Smooth muscle cell (in vitro differentiated cells): ENCODE results near the gene BUB1. TPM values are rescaled to one million over a fixed set of nuclear protein-coding genes. Genes with fewer than 3 reads are reported as not detected.
"Not testable (repeated sequence)": the region's sequence is repeated elsewhere in the genome, so short reads cannot be mapped to it uniquely, and the experiment has no call there.

Experiments
- DNase-seq: peaks from one replicate; lab custom pipeline; 2025; ENCODE audit not compliant: unreplicated experiment; lab: John Stamatoyannopoulos, UW
- H2AFZ ChIP-seq: fragments of 200-600 bp; sonication (generic); 2 replicates; pipeline ENCODE4 v1.6.0; 2016; ENCODE audit warnings: antibody characterized with exemption, low read depth, mild to moderate bottlenecking
- H3F3A ChIP-seq: fragments of 200-600 bp; sonication (generic); 2 replicates; pipeline ENCODE4 v1.6.0; 2017; ENCODE audit warnings: antibody characterized with exemption, low read depth
- H3K27ac ChIP-seq: fragments of 200-600 bp; sonication (generic); 2 replicates; pipeline ENCODE4 v1.5.1; 2016; ENCODE audit warnings: low read depth, mild to moderate bottlenecking
- H3K27me3 ChIP-seq: fragments of 200-600 bp; sonication (generic); 2 replicates; pipeline ENCODE4 v1.6.1; 2016; ENCODE audit warnings: low read depth, mild to moderate bottlenecking
- H3K36me3 ChIP-seq: fragments of 200-600 bp; sonication (generic); 2 replicates; pipeline ENCODE4 v1.5.1; 2016; ENCODE audit warnings: low read depth
- H3K4me1 ChIP-seq: fragments of 200-600 bp; sonication (generic); 2 replicates; pipeline ENCODE4 v1.5.1; 2016; ENCODE audit warnings: low read depth
- H3K4me2 ChIP-seq: fragments of 200-600 bp; sonication (generic); 2 replicates; pipeline ENCODE4 v1.6.0; 2016; ENCODE audit warnings: mild to moderate bottlenecking
- H3K4me3 ChIP-seq: fragments of 200-600 bp; sonication (generic); 2 replicates; pipeline ENCODE4 v1.5.1; 2016; ENCODE audit warnings: mild to moderate bottlenecking
- H3K79me2 ChIP-seq: fragments of 200-600 bp; sonication (generic); 2 replicates; pipeline ENCODE4 v1.6.0; 2016; ENCODE audit warnings: low read depth, mild to moderate bottlenecking
- H3K9ac ChIP-seq: fragments of 200-600 bp; sonication (generic); 2 replicates; pipeline ENCODE4 v1.6.0; 2016; ENCODE audit warnings: low read depth
- H3K9me3 ChIP-seq: fragments of 200-600 bp; sonication (generic); replicated peaks from 2 replicates; pipeline ENCODE4 v1.5.1; 2016; ENCODE audit warnings: low read depth
- H4K20me1 ChIP-seq: fragments of 200-600 bp; sonication (generic); 2 replicates; pipeline ENCODE4 v1.6.0; 2016; ENCODE audit warnings: low read depth
- WGBS: methylation state at CpG from one replicate; pipeline ENCODE4 v1.1.7; 2016; ENCODE audit warnings: low lambda C conversion rate; 5-methylcytosine and 5-hydroxymethylcytosine counted together
- polyA plus RNA-seq: library from polyadenylated mRNA; unstranded; fragments of >200 nt; fragmentation: Nextera tagmentation; extraction: Ambion mirVana; gene quantifications from 2 replicates; pipeline ENCODE4 v1.2.1, GENCODE V29; 2016
- total RNA-seq: library from RNA; depleted of rRNA; stranded (reverse); fragments of >200 nt; gene quantifications from 2 replicates; pipeline ENCODE4 v1.2.3, GENCODE V29; 2014
- TF ChIP-seq, protein P1 (sequence below): fragments of 200-600 bp; sonication (generic); IDR thresholded peaks from 2 replicates; pipeline ENCODE4 v1.5.1; 2017; ENCODE audit warnings: borderline replicate concordance, mild to moderate bottlenecking, antibody characterized with exemption; ENCODE audit not compliant: insufficient read depth, poor library complexity, severe bottlenecking

The BUB1 gene
- total and polyA plus RNA-seq, 2 experiments from 2014 or later, result 8.6 to 18.6 TPM

- Histone ChIP-seq H3K9ac (no peak overlapping the region), H4K20me1 (no peaks in the 10 kb centered on the region), H3K9me3 (no peaks in the 10 kb centered on the region), H3K4me2 (no peak overlapping the region), H3K4me1 (no peaks in the 10 kb centered on the region), H2AFZ (no peak overlapping the region), H3K79me2 (no peaks in the 10 kb centered on the region), H3K27ac (no peak overlapping the region), H3K36me3 (no peaks in the 10 kb centered on the region), H3K4me3 (no peak overlapping the region), H3K27me3 (no peaks in the 10 kb centered on the region), H3F3A (no peaks in the 10 kb centered on the region)
- 97% methylated on average over 1 of the region's 1 CpG for WGBS
- TF ChIP-seq, protein P1, sequence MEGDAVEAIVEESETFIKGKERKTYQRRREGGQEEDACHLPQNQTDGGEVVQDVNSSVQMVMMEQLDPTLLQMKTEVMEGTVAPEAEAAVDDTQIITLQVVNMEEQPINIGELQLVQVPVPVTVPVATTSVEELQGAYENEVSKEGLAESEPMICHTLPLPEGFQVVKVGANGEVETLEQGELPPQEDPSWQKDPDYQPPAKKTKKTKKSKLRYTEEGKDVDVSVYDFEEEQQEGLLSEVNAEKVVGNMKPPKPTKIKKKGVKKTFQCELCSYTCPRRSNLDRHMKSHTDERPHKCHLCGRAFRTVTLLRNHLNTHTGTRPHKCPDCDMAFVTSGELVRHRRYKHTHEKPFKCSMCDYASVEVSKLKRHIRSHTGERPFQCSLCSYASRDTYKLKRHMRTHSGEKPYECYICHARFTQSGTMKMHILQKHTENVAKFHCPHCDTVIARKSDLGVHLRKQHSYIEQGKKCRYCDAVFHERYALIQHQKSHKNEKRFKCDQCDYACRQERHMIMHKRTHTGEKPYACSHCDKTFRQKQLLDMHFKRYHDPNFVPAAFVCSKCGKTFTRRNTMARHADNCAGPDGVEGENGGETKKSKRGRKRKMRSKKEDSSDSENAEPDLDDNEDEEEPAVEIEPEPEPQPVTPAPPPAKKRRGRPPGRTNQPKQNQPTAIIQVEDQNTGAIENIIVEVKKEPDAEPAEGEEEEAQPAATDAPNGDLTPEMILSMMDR, result no peak
- DNase-seq, result no peak
Observed at GRCh38 chr2:110638004-110638403, 39.9 kb downstream of the BUB1 start.

GRCh38 chr2:110637093-110637492 lies 40.8 kb downstream of the BUB1 start:
- no peak for DNase-seq
- no peaks in the 10 kb centered on the region for H3K9me3 ChIP-seq
- H3K4me1 ChIP-seq, result no peaks in the 10 kb centered on the region
- H3K27me3 ChIP-seq, result no peaks in the 10 kb centered on the region
- no peaks in the 10 kb centered on the region for H3F3A ChIP-seq
- WGBS, result 93% methylated on average over 1 of the region's 1 CpG
- H3K36me3 ChIP-seq, result no peaks in the 10 kb centered on the region
- no peak overlapping the region for H2AFZ ChIP-seq
- no peak overlapping the region for H3K4me3 ChIP-seq
- no peak overlapping the region for H3K4me2 ChIP-seq
- no peak overlapping the region for H3K27ac ChIP-seq
- H3K9ac ChIP-seq, result no peak overlapping the region
- TF ChIP-seq, protein P1, result no peak
- no peaks in the 10 kb centered on the region for H3K79me2 ChIP-seq
- no peaks in the 10 kb centered on the region for H4K20me1 ChIP-seq

DNA sequence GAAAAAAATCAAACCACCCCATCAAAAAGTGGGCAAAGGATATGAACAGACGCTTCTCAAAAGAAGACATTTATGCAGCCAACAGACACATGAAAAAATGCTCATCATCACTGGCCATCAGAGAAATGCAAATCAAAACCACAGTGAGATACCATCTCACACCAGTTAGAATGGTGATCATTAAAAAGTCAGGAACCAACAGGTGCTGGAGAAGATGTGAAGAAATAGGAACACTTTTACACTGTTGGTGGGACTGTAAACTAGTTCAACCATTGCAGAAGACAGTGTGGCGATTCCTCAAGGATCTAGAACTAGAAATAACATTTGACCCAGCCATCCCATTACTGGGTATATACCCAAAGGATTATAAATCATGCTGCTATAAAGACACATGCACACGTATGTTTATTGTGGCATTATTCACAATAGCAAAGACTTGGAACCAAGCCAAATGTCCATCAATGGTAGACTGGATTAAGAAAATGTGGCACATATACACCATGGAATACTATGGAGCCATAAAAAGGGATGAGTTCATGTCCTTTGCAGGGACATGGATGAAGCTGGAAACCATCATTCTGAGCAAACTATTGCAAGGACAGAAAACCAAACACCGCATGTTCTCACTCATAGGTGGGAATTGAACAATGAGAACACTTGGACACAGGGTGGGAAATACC lies 41.8 kb downstream of the BUB1 start:
- H3K79me2 ChIP-seq, H3K4me2 ChIP-seq, H3K9ac ChIP-seq, DNase-seq, H3K4me3 ChIP-seq, H3K9me3 ChIP-seq, H3K27me3 ChIP-seq, H3K4me1 ChIP-seq, H4K20me1 ChIP-seq, H2AFZ ChIP-seq, H3F3A ChIP-seq, H3K36me3 ChIP-seq, H3K27ac ChIP-seq: not testable (repeated sequence)
- 97% methylated on average over 4 of the region's 4 CpGs for WGBS

- 95% methylated on average over 1 of the region's 1 CpG for whole genome bisulfite sequencing
- not testable (repeated sequence) for H3F3A ChIP-seq, H3K4me2 ChIP-seq, H4K20me1 ChIP-seq, H3K79me2 ChIP-seq, H3K27ac ChIP-seq, H3K4me1 ChIP-seq, H3K36me3 ChIP-seq, H2AFZ ChIP-seq, H3K4me3 ChIP-seq, H3K27me3 ChIP-seq, H3K9ac ChIP-seq, DNase-seq, H3K9me3 ChIP-seq
Observed at GRCh38 chr2:110627348-110627747, 50.5 kb downstream of the BUB1 start.

- not testable (repeated sequence) for DNase-seq, H3F3A ChIP-seq, H4K20me1 ChIP-seq, H3K4me2 ChIP-seq, H3K27me3 ChIP-seq, H3K4me1 ChIP-seq, H3K36me3 ChIP-seq, H3K79me2 ChIP-seq, H3K4me3 ChIP-seq, H3K9ac ChIP-seq, H2AFZ ChIP-seq, H3K27ac ChIP-seq, H3K9me3 ChIP-seq
- WGBS, result 63% methylated on average over 2 of the region's 9 CpGs
Observed at GRCh38 chr2:110619326-110619939, 58.4 kb downstream of the BUB1 start.

- H3K9me3 ChIP-seq, H3K79me2 ChIP-seq, H3K4me3 ChIP-seq, H3K36me3 ChIP-seq, DNase-seq, H3K4me1 ChIP-seq, H2AFZ ChIP-seq, H3K27me3 ChIP-seq, H3K9ac ChIP-seq, H3K27ac ChIP-seq, H3K4me2 ChIP-seq, H3F3A ChIP-seq, H4K20me1 ChIP-seq: not testable (repeated sequence)
- WGBS, result no CpG with 5 or more reads among the region's 1 CpG
Observed at GRCh38 chr2:110613927-110614326, 63.9 kb downstream of the BUB1 start.

DNA sequence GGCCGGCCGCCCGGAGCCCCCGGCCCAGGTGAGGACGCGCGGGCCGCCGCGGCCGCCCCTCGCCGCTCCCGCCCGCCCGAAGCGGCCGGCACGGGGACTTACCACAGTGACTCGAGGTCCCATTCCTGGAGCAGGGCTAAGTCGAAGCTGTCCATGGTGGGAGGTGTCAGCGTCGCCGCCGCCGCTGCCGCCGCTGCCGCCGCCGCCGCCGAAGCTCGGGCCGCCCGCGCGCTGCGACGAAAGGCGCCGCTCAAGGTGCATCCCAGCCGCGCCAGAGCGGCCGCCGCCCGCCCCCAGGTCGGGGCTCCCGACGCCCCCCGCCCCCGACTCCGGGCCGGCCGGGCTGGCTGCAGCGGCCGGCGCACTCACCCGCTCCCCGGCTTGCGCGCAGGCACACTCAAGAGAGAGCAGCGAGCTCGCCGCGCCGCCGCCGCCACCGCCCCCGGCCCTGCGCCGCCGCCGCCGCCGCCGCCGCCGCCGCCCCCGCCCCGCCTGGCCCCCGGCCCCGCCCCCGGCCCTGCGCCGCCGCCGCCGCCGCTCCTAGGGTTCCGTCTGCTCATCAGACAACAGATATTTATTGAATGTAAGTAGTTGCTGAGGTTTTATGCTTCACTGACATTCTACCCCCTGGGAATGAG lies 67.1 kb downstream of the BUB1 start:
- H3K79me2 ChIP-seq, H3K4me1 ChIP-seq, H3K27ac ChIP-seq, DNase-seq, H2AFZ ChIP-seq, H3K9me3 ChIP-seq, H3F3A ChIP-seq, H3K36me3 ChIP-seq, H3K4me2 ChIP-seq, H4K20me1 ChIP-seq, H3K9ac ChIP-seq, H3K27me3 ChIP-seq: not testable (repeated sequence)
- H3K4me3 ChIP-seq, result peak overlapping the region; percentile 26
- WGBS, result 0% methylated on average over 33 of the region's 94 CpGs
